Measurements from ENCODE around the gene MXRA8.

GRCh38 chr1:1324084-1324523, 34.3 kb downstream of the MXRA8 start:
- TF ChIP-seq CTCF (IDR thresholded peaks at IDR 0.05; ENCODE audit: low read length) (no peak), EZH2phosphoT487 (IDR thresholded peaks at IDR 0.05; ENCODE audit: low read length) (no peak)
